GM12878 (cell line): ENCODE measurements around the gene CD177.
"Not testable (repeated sequence)": the region's sequence is repeated elsewhere in the genome, so short reads cannot be mapped to it uniquely, and the experiment has no call there.

ENCODE experiments used
- LARP7 ChIP-seq: fragments of 450-650 bp; IDR thresholded peaks from 2 replicates; pipeline ENCODE4 v1.6.1; 2017; ENCODE audit warnings: mild to moderate bottlenecking
- NRF1 ChIP-seq: conservative IDR thresholded peaks from 2 replicates; pipeline ENCODE4 v1.6.1; 2011; ENCODE audit warnings: mild to moderate bottlenecking, low read depth, low read length, improper control_type of control experiment
- POLR2AphosphoS5 ChIP-seq: IDR thresholded peaks from 2 replicates; pipeline ENCODE4 v1.6.1; 2011; ENCODE audit warnings: mild to moderate bottlenecking, low read length, inconsistent platforms
- TF ChIP-seq, protein P1 (sequence below), 3 experiments: IDR thresholded peaks in 2 of 3; conservative IDR thresholded peaks in 1 of 3; 2 replicates each; pipeline ENCODE4 v1.5.1; 2011; ENCODE audit warnings: low read depth in 3 of 3, low read length in 3 of 3, mild to moderate bottlenecking in 3 of 3, control low read depth in 2 of 3, moderate library complexity in 2 of 3, inconsistent platforms in 1 of 3, mixed read lengths in 1 of 3; ENCODE audit not compliant: control insufficient read depth in 2 of 3, insufficient read depth in 1 of 3; ENCODE audit errors: extremely low read depth in 1 of 3

- TF ChIP-seq, protein P1, sequence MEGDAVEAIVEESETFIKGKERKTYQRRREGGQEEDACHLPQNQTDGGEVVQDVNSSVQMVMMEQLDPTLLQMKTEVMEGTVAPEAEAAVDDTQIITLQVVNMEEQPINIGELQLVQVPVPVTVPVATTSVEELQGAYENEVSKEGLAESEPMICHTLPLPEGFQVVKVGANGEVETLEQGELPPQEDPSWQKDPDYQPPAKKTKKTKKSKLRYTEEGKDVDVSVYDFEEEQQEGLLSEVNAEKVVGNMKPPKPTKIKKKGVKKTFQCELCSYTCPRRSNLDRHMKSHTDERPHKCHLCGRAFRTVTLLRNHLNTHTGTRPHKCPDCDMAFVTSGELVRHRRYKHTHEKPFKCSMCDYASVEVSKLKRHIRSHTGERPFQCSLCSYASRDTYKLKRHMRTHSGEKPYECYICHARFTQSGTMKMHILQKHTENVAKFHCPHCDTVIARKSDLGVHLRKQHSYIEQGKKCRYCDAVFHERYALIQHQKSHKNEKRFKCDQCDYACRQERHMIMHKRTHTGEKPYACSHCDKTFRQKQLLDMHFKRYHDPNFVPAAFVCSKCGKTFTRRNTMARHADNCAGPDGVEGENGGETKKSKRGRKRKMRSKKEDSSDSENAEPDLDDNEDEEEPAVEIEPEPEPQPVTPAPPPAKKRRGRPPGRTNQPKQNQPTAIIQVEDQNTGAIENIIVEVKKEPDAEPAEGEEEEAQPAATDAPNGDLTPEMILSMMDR (IDR thresholded peaks at IDR 0.05 in 2 of 3, conservative IDR thresholded peaks at IDR 0.05 in 1 of 3; ENCODE audit: control insufficient read depth in 2 of 3, extremely low read depth in 1 of 3, insufficient read depth in 1 of 3, low read depth in 3 of 3, low read length in 3 of 3), result not testable (repeated sequence)
- not testable (repeated sequence) for TF ChIP-seq POLR2AphosphoS5, LARP7, NRF1
Observed at GRCh38 chr19:43391552-43391935, 38.1 kb downstream of the CD177 start.
